ENCODE data around the gene AR. TPM values are rescaled to one million over a fixed set of nuclear protein-coding genes. Genes with fewer than 3 reads are reported as not detected.
A peak's percentile ranks its signal among the peaks of the same experiment; 100 is the strongest.

Gene AR
- total RNA-seq, 4 donors from 2014 or later = 8.0 to 22.2 (median 14.6) TPM

GRCh38 chrX:67563469-67564448, 19.9 kb downstream of the AR start:
- ATAC-seq (ENCODE audit: low FRiP score) (peak; percentile 91), DNase-seq (ENCODE audit: low spot score) (no peak)
- TF ChIP-seq, protein P1, sequence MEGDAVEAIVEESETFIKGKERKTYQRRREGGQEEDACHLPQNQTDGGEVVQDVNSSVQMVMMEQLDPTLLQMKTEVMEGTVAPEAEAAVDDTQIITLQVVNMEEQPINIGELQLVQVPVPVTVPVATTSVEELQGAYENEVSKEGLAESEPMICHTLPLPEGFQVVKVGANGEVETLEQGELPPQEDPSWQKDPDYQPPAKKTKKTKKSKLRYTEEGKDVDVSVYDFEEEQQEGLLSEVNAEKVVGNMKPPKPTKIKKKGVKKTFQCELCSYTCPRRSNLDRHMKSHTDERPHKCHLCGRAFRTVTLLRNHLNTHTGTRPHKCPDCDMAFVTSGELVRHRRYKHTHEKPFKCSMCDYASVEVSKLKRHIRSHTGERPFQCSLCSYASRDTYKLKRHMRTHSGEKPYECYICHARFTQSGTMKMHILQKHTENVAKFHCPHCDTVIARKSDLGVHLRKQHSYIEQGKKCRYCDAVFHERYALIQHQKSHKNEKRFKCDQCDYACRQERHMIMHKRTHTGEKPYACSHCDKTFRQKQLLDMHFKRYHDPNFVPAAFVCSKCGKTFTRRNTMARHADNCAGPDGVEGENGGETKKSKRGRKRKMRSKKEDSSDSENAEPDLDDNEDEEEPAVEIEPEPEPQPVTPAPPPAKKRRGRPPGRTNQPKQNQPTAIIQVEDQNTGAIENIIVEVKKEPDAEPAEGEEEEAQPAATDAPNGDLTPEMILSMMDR (IDR thresholded peaks at IDR 0.05) = no peak

- ATAC-seq (ENCODE audit: low FRiP score) = no peak
- TF ChIP-seq, protein P1 (IDR thresholded peaks at IDR 0.05) = no peak
Observed at GRCh38 chrX:67564475-67564874, 20.7 kb downstream of the AR start.

DNA sequence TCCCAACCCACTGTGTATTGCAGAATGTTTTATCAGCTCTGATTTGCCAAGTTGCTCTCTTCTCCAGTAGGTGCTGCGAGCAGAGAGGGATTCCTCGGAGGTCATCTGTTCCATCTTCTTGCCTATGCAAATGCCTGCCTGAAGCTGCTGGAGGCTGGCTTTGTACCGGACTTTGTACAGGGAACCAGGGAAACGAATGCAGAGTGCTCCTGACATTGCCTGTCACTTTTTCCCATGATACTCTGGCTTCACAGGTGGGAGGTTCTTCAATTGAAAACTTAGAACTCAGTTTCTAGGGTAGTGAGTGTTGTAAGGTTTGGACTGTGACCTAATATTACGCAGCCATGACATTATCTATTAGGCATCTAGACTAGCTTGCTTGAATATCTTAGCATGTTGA, 24.9 kb downstream of the AR start:
- no peak for ATAC-seq (ENCODE audit: low FRiP score)
- TF ChIP-seq, protein P1 (IDR thresholded peaks at IDR 0.05) = no peak
- no peak for DNase-seq (ENCODE audit: low spot score)

More at GRCh38 chrX:67564475-67564874, 20.7 kb downstream of the AR start:
- DNase-seq (ENCODE audit: low spot score) = no peak

DNA sequence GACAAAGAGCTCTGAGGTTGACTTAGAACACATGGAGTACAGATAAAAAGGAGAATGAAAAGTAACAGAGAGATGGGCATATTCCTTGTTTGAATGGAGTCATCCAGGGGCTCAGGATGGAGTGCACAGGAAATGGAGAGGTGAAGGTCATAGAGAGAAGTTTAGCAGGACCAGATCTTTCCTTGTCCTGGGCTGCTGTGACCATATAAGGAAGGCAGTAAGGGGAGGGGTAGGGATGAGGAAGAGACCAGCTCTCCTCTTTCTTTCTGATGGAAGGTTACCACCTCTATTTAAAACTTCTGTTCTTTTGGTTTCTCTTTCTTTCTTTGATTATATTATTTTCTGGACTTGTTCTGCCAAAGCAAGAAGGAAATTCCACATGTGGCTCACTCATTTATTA, 27.0 kb downstream of the AR start:
- ATAC-seq (ENCODE audit: low FRiP score) (no peak), DNase-seq (ENCODE audit: low spot score) (no peak)
- TF ChIP-seq, protein P1 (IDR thresholded peaks at IDR 0.05) = no peak

DNA sequence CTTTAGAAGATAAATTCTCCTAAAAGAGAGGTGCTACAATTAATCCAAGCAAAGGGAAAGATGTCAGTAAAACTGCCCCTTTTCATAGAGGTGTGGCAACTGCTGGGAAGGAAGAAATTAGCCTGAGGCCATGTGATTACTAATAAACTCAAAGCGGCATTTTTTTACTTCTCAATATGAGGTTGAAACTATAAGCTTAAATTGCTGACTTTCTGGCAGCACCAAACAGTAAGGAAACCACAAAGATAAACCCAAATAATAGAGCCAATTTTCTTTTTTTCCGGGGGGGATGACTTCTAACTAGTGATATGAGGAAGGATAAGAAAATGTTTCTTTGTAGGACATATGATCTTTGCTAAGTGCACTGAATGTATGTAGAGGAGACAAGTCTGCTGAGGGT, 30.9 kb downstream of the AR start:
- DNase-seq (ENCODE audit: low spot score) (no peak), ATAC-seq (ENCODE audit: low FRiP score) (no peak)
- TF ChIP-seq, protein P1 (IDR thresholded peaks at IDR 0.05) = no peak

GRCh38 chrX:67582436-67582835, 38.6 kb downstream of the AR start:
- DNase-seq (ENCODE audit: low spot score) = no peak
- TF ChIP-seq, protein P1 (IDR thresholded peaks at IDR 0.05) = no peak
- no peak for ATAC-seq (ENCODE audit: low FRiP score)

DNA sequence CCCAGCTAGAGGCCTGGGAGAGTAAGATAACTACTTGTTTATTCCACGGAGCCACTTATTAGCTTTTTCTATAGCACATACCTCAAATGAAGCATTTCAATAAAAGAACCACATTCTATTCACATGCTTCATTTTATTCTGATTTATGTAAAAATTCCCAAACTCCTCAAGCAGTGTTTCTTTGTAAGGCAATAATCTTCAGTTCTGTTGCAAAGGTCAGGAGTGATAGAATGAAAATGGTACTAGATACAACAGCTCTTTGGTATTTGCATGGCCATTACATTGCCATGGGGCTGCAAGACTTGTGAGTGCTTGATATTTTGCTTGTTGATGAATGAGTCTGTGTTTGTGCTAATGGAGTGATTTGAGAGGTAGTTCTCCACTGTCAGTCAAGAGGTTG, 39.4 kb downstream of the AR start:
- ATAC-seq (ENCODE audit: low FRiP score) (no peak), DNase-seq (ENCODE audit: low spot score) (no peak)
- TF ChIP-seq, protein P1 (IDR thresholded peaks at IDR 0.05) = no peak

Data from omental fat pad (tissue), 4 donors.